ENCODE measurements around the gene CACNA1D. TPM values are rescaled to one million over a fixed set of nuclear protein-coding genes. Genes with fewer than 3 reads are reported as not detected.

The CACNA1D gene
- total and polyA plus RNA-seq, 2 donors (not counting 3 experiments of a cell fraction or from before 2014, with no cell fraction given), result 0.06 TPM; not detected in 1

- dilution Hi-C loops (cut with MboI; ENCODE audit: extremely low pct_ligation_motif_present, low sequenced_read_pairs), result no loop called here
Observed at GRCh38 chr3:53829605-53830004, 335.2 kb downstream of the CACNA1D start.

More at GRCh38 chr3:53829605-53830004, 335.2 kb downstream of the CACNA1D start:
- Histone ChIP-seq H3K4me3 (replicated peaks in 1 of 3; ENCODE audit: insufficient read depth in 1 of 3, low read depth in 1 of 3, low read length in 3 of 3) (no peak overlapping the region), H3K27ac (ENCODE audit: insufficient read depth, low read depth, low read length) (no peak overlapping the region), H3K4me1 (ENCODE audit: control insufficient read depth, extremely low read depth, insufficient read depth, low read length) (no peaks in the 10 kb centered on the region), H3K27me3 (ENCODE audit: control insufficient read depth in 2 of 2, insufficient read depth in 2 of 2, low read length in 2 of 2) (no peaks in the 10 kb centered on the region), H3K79me2 (ENCODE audit: control insufficient read depth, insufficient read depth, low read length) (no peaks in the 10 kb centered on the region), H3K36me3 (ENCODE audit: control insufficient read depth in 2 of 2, extremely low read depth in 1 of 2, insufficient read depth in 2 of 2, low read length in 2 of 2) (no peaks in the 10 kb centered on the region), H2AFZ (ENCODE audit: low read depth, low read length) (no peak overlapping the region), H3K9me3 (replicated peaks; ENCODE audit: control insufficient read depth, insufficient read depth, low read length) (no peaks in the 10 kb centered on the region), H3K9ac (replicated peaks; ENCODE audit: extremely low read depth, insufficient read depth, low read length) (no peak overlapping the region), H4K20me1 (replicated peaks; ENCODE audit: control insufficient read depth, extremely low read depth, insufficient read depth, low read length) (no peaks in the 10 kb centered on the region), H3K4me2 (ENCODE audit: insufficient read depth, low read length) (no peak overlapping the region), H3K9me1 (replicated peaks; ENCODE audit: control insufficient read depth, extremely low read depth, insufficient read depth, low read length) (no peaks in the 10 kb centered on the region)
- DNase-seq (ENCODE audit: low read depth, low spot score) (no peak), FAIRE-seq (no peak)
- CTCF ChIA-PET, result interaction anchor here (1.0 kb wide), 1 partner anchor 22 kb away, joined by 3 read pairs; no protein-coding TSS in a partner anchor
- TF ChIP-seq MAX (IDR thresholded peaks at IDR 0.05; ENCODE audit: insufficient read depth, insufficient read length), result no peak
- no peak for TF ChIP-seq GATA2 (IDR thresholded peaks at IDR 0.05; ENCODE audit: insufficient read depth, insufficient read length, low read depth, low read length)
- TF ChIP-seq MYC (IDR thresholded peaks at IDR 0.05; ENCODE audit: low read depth, low read length), result no peak
- TF ChIP-seq POLR2AphosphoS5 (IDR thresholded peaks at IDR 0.05; ENCODE audit: insufficient read depth, low read depth, low read length), result no peak
- no peak for TF ChIP-seq POLR2A (IDR thresholded peaks at IDR 0.05; ENCODE audit: low read depth, low read length)
- TF ChIP-seq JUN (IDR thresholded peaks at IDR 0.05; ENCODE audit: borderline replicate concordance, insufficient read depth, insufficient read length, low read depth), result no peak
- TF ChIP-seq CTCF (IDR thresholded peaks at IDR 0.05; ENCODE audit: extremely low read depth in 1 of 2, insufficient read depth in 1 of 2, low read depth in 1 of 2, low read length in 2 of 2), result no peak
- no peak for TF ChIP-seq FOS (IDR thresholded peaks at IDR 0.05; ENCODE audit: borderline replicate concordance, insufficient read depth, low read length)
- TF ChIP-seq EZH2 (IDR thresholded peaks at IDR 0.05; ENCODE audit: borderline replicate concordance, low read depth, low read length, severe bottlenecking), result no peak
- POLR2A ChIA-PET, result no interaction called here
- BruUV-seq (replicated peaks), result no TSS peak
- intact Hi-C loops (cut with micrococcal nuclease), result no loop called here
